HG03571 (cell line): Measurements from ENCODE around the gene SDR9C7.
"Not testable (repeated sequence)": the region's sequence is repeated elsewhere in the genome, so short reads cannot be mapped to it uniquely, and the experiment has no call there.

Source experiments
- ATAC-seq: cut with Tn5 transposase; IDR thresholded peaks from one replicate; pipeline ENCODE4 v1.9.1; 2021; ENCODE audit not compliant: unreplicated experiment

Gene SDR9C7

GRCh38 chr12:56879240-56880124 is 54.7 kb downstream of the SDR9C7 start:
- ATAC-seq, result not testable (repeated sequence)

GRCh38 chr12:56878010-56878339 is 56.2 kb downstream of the SDR9C7 start:
- no peak for ATAC-seq

- no peak for ATAC-seq
Measured at GRCh38 chr12:56877195-56878009, 56.8 kb downstream of the SDR9C7 start.

GRCh38 chr12:56874821-56875220 is 59.4 kb downstream of the SDR9C7 start:
- no peak for ATAC-seq

DNA sequence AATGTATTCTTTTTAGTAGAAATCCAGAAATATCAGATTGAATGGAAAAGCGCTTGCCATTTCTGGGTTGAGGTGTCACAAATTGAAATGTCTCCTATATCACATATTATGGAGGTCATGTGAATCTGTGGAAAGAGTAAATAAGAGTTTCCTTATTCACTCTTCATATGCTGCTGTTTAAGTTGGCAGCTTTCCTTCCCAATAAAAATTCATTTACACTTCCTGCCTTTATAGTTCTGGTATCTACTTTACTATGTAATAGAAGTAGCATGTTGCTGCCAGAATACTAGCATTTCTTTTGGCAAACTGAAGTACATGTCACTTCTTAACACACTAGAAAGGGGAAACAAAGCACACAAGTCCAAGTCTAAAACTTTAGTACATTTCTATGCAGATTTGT is 60.8 kb downstream of the SDR9C7 start:
- ATAC-seq, result no peak
